ENCODE measurements around the gene BTN1A1.
"Not testable (repeated sequence)": the region's sequence is repeated elsewhere in the genome, so short reads cannot be mapped to it uniquely, and the experiment has no call there.

The BTN1A1 gene

GRCh38 chr6:26519359-26519758 is 19.3 kb downstream of the BTN1A1 start:
- Mint-ChIP-seq H3K36me3 (ENCODE audit: low read depth) (no peaks in the 10 kb centered on the region), H3K4me3 (no peak overlapping the region), H3K27ac (no peak overlapping the region), H3K4me1 (ENCODE audit: low read depth) (peaks cover 31% of the 10 kb centered on the region), H3K9me3 (no peaks in the 10 kb centered on the region), H3K27me3 (no peaks in the 10 kb centered on the region)

GRCh38 chr6:26520237-26520849 is 20.2 kb downstream of the BTN1A1 start:
- no peaks in the 10 kb centered on the region for H3K9me3 Mint-ChIP-seq
- peak overlapping the region; percentile 74 for H3K4me3 Mint-ChIP-seq
- peaks cover 36% of the 10 kb centered on the region for H3K4me1 Mint-ChIP-seq (ENCODE audit: low read depth)
- no peaks in the 10 kb centered on the region for H3K36me3 Mint-ChIP-seq (ENCODE audit: low read depth)
- H3K27ac Mint-ChIP-seq: peak overlapping the region; percentile 81
- H3K27me3 Mint-ChIP-seq: no peaks in the 10 kb centered on the region

GRCh38 chr6:26520850-26521599 is 20.9 kb downstream of the BTN1A1 start:
- no peaks in the 10 kb centered on the region for H3K27me3 Mint-ChIP-seq
- peak overlapping the region; percentile 83 for H3K4me3 Mint-ChIP-seq
- peak overlapping the region; percentile 95 for H3K27ac Mint-ChIP-seq
- H3K4me1 Mint-ChIP-seq (ENCODE audit: low read depth): peaks cover 36% of the 10 kb centered on the region
- no peaks in the 10 kb centered on the region for H3K9me3 Mint-ChIP-seq
- H3K36me3 Mint-ChIP-seq (ENCODE audit: low read depth): no peaks in the 10 kb centered on the region

- Mint-ChIP-seq H3K4me1 (ENCODE audit: low read depth) (peaks cover 36% of the 10 kb centered on the region), H3K36me3 (ENCODE audit: low read depth) (no peaks in the 10 kb centered on the region), H3K27ac (peak overlapping the region; percentile 95), H3K27me3 (no peaks in the 10 kb centered on the region), H3K9me3 (no peaks in the 10 kb centered on the region), H3K4me3 (peak overlapping the region; percentile 83)
These were observed 21.7 kb downstream of the BTN1A1 start for GRCh38 chr6:26521600-26522391.

GRCh38 chr6:26522486-26523228 is 22.6 kb downstream of the BTN1A1 start:
- not testable (repeated sequence) for H3K27me3 Mint-ChIP-seq; H3K36me3 Mint-ChIP-seq (ENCODE audit: low read depth); H3K9me3 Mint-ChIP-seq
- Mint-ChIP-seq H3K4me3 (peak overlapping the region; percentile 83), H3K27ac (peak overlapping the region; percentile 81), H3K4me1 (ENCODE audit: low read depth) (peaks cover 36% of the 10 kb centered on the region)

GRCh38 chr6:26524314-26524713 is 24.2 kb downstream of the BTN1A1 start:
- not testable (repeated sequence) for H3K27me3 Mint-ChIP-seq; H3K36me3 Mint-ChIP-seq (ENCODE audit: low read depth); H3K4me3 Mint-ChIP-seq; H3K9me3 Mint-ChIP-seq; H3K27ac Mint-ChIP-seq
- H3K4me1 Mint-ChIP-seq (ENCODE audit: low read depth): peaks cover 36% of the 10 kb centered on the region

- Mint-ChIP-seq H3K36me3 (ENCODE audit: low read depth) (no peaks in the 10 kb centered on the region), H3K4me1 (ENCODE audit: low read depth) (peaks cover 33% of the 10 kb centered on the region), H3K27ac (no peak overlapping the region), H3K27me3 (no peaks in the 10 kb centered on the region), H3K9me3 (no peaks in the 10 kb centered on the region), H3K4me3 (no peak overlapping the region)
These were observed 24.7 kb downstream of the BTN1A1 start for GRCh38 chr6:26524722-26525370.

GRCh38 chr6:26525838-26526237 is 25.7 kb downstream of the BTN1A1 start:
- Mint-ChIP-seq H3K27me3 (no peaks in the 10 kb centered on the region), H3K9me3 (no peaks in the 10 kb centered on the region), H3K4me1 (ENCODE audit: low read depth) (peaks cover 26% of the 10 kb centered on the region), H3K27ac (no peak overlapping the region), H3K4me3 (no peak overlapping the region), H3K36me3 (ENCODE audit: low read depth) (no peaks in the 10 kb centered on the region)

GRCh38 chr6:26526928-26527327 is 26.8 kb downstream of the BTN1A1 start:
- Mint-ChIP-seq H3K27ac (no peak overlapping the region), H3K36me3 (ENCODE audit: low read depth) (no peaks in the 10 kb centered on the region), H3K4me1 (ENCODE audit: low read depth) (peaks cover 25% of the 10 kb centered on the region), H3K4me3 (no peak overlapping the region), H3K9me3 (no peaks in the 10 kb centered on the region), H3K27me3 (no peaks in the 10 kb centered on the region)

GRCh38 chr6:26530203-26530602 is 30.1 kb downstream of the BTN1A1 start:
- Mint-ChIP-seq H3K4me1 (ENCODE audit: low read depth) (peaks cover 32% of the 10 kb centered on the region), H3K27me3 (no peaks in the 10 kb centered on the region), H3K36me3 (ENCODE audit: low read depth) (no peaks in the 10 kb centered on the region), H3K27ac (no peak overlapping the region), H3K4me3 (no peak overlapping the region), H3K9me3 (no peaks in the 10 kb centered on the region)

- no peaks in the 10 kb centered on the region for H3K27me3 Mint-ChIP-seq
- peak overlapping the region; percentile 93 for H3K4me3 Mint-ChIP-seq
- peak overlapping the region; percentile 84 for H3K27ac Mint-ChIP-seq
- no peaks in the 10 kb centered on the region for H3K9me3 Mint-ChIP-seq
- peaks cover 42% of the 10 kb centered on the region for H3K4me1 Mint-ChIP-seq (ENCODE audit: low read depth)
- no peaks in the 10 kb centered on the region for H3K36me3 Mint-ChIP-seq (ENCODE audit: low read depth)
These were observed 31.8 kb downstream of the BTN1A1 start for GRCh38 chr6:26531897-26532296.

- Mint-ChIP-seq H3K27ac (peak overlapping the region; percentile 84), H3K9me3 (no peaks in the 10 kb centered on the region), H3K4me3 (peak overlapping the region; percentile 93), H3K4me1 (ENCODE audit: low read depth) (peaks cover 52% of the 10 kb centered on the region), H3K27me3 (peaks cover 7% of the 10 kb centered on the region), H3K36me3 (ENCODE audit: low read depth) (peaks cover 4% of the 10 kb centered on the region)
These were observed 32.8 kb downstream of the BTN1A1 start for GRCh38 chr6:26532699-26533531.

- Mint-ChIP-seq H3K9me3 (no peaks in the 10 kb centered on the region), H3K36me3 (ENCODE audit: low read depth) (peaks cover 8% of the 10 kb centered on the region), H3K4me1 (ENCODE audit: low read depth) (peaks cover 54% of the 10 kb centered on the region), H3K4me3 (peak overlapping the region; percentile 93), H3K27ac (peak overlapping the region; percentile 84), H3K27me3 (peaks cover 8% of the 10 kb centered on the region)
These were observed 33.4 kb downstream of the BTN1A1 start for GRCh38 chr6:26533532-26533931.
